ENCODE measurements around the gene SH3RF2.
A peak's percentile ranks its signal among the peaks of the same experiment; 100 is the strongest.

The SH3RF2 gene

GRCh38 chr5:146081556-146081955, 145.2 kb downstream of the SH3RF2 start:
- H3K4me3 ChIP-seq (ENCODE audit: low read length) = no peak overlapping the region
- no peaks in the 10 kb centered on the region for H3K27me3 ChIP-seq (replicated peaks; ENCODE audit: insufficient read depth, low read length)
- no peak for DNase-seq
- no peaks in the 10 kb centered on the region for H3F3A ChIP-seq (ENCODE audit: insufficient read depth, low read length)
- no peak overlapping the region for H2AFZ ChIP-seq (ENCODE audit: low read length)
- no peaks in the 10 kb centered on the region for H3K79me2 ChIP-seq (ENCODE audit: low read length)
- no peaks in the 10 kb centered on the region for H3K9me2 ChIP-seq (replicated peaks; ENCODE audit: insufficient read depth, low read length)
- H3K9ac ChIP-seq (ENCODE audit: low read length) = no peak overlapping the region
- H3K36me3 ChIP-seq (replicated peaks; ENCODE audit: insufficient read depth, low read length) = no peaks in the 10 kb centered on the region
- H3K27ac ChIP-seq (ENCODE audit: low read length) = no peak overlapping the region
- peaks cover 29% of the 10 kb centered on the region for H3K4me1 ChIP-seq (ENCODE audit: low read length)
- H3K9me3 ChIP-seq (replicated peaks; ENCODE audit: insufficient read depth, low read length) = no peaks in the 10 kb centered on the region
- H3K4me2 ChIP-seq (ENCODE audit: low read depth, low read length) = no peak overlapping the region
- TF ChIP-seq EZH2 (optimal IDR thresholded peaks at IDR 0.05; ENCODE audit: low read depth, low read length) (no peak), CTCF (IDR thresholded peaks at IDR 0.05; ENCODE audit: low read length) (no peak), EZH2phosphoT487 (IDR thresholded peaks at IDR 0.05; ENCODE audit: low read length) (no peak)
- no peaks in the 10 kb centered on the region for H4K20me1 ChIP-seq (ENCODE audit: insufficient read depth, low read length)

- no peak overlapping the region for H3K27ac ChIP-seq (ENCODE audit: low read length)
- no peaks in the 10 kb centered on the region for H3K9me3 ChIP-seq (replicated peaks; ENCODE audit: insufficient read depth, low read length)
- no peaks in the 10 kb centered on the region for H3F3A ChIP-seq (ENCODE audit: insufficient read depth, low read length)
- no peak for TF ChIP-seq EZH2 (optimal IDR thresholded peaks at IDR 0.05; ENCODE audit: low read depth, low read length)
- TF ChIP-seq EZH2phosphoT487 (IDR thresholded peaks at IDR 0.05; ENCODE audit: low read length) = no peak
- TF ChIP-seq CTCF (IDR thresholded peaks at IDR 0.05; ENCODE audit: low read length) = no peak
- no peak overlapping the region for H3K4me3 ChIP-seq (ENCODE audit: low read length)
- no peaks in the 10 kb centered on the region for H3K9me2 ChIP-seq (replicated peaks; ENCODE audit: insufficient read depth, low read length)
- H2AFZ ChIP-seq (ENCODE audit: low read length) = peak overlapping the region; percentile 37
- peak; percentile 69 for DNase-seq
- H3K4me1 ChIP-seq (ENCODE audit: low read length) = peaks cover 29% of the 10 kb centered on the region
- no peaks in the 10 kb centered on the region for H3K36me3 ChIP-seq (replicated peaks; ENCODE audit: insufficient read depth, low read length)
- no peaks in the 10 kb centered on the region for H4K20me1 ChIP-seq (ENCODE audit: insufficient read depth, low read length)
- H3K9ac ChIP-seq (ENCODE audit: low read length) = no peak overlapping the region
- H3K4me2 ChIP-seq (ENCODE audit: low read depth, low read length) = peak overlapping the region; percentile 51; the same call in 1 of the 2 replicates
- H3K27me3 ChIP-seq (replicated peaks; ENCODE audit: insufficient read depth, low read length) = no peaks in the 10 kb centered on the region
- no peaks in the 10 kb centered on the region for H3K79me2 ChIP-seq (ENCODE audit: low read length)
These were observed 146.4 kb downstream of the SH3RF2 start for GRCh38 chr5:146082798-146083197.

DNA sequence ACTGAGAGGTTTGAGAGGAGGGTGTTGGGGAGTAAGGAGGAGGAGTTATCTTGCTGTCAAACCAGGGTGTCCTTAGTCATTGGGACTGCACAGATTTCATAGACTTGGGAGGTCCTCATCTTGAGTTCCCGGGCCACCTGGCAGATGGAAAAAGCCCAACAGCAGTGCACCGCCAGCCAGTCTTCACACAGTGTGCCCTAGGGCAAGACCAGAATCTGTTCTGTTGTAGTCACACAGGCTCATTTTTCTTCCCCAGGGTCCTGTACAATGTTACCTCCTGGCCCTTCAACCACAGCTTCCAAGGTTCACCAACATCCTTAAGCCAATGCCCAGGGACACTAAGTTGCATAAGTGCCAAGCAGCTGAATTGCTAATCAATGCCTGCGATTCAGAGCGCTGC, 148.0 kb downstream of the SH3RF2 start:
- H3K27ac ChIP-seq (ENCODE audit: low read length) = no peak overlapping the region
- H3K36me3 ChIP-seq (replicated peaks; ENCODE audit: insufficient read depth, low read length) = no peaks in the 10 kb centered on the region
- no peaks in the 10 kb centered on the region for H3K27me3 ChIP-seq (replicated peaks; ENCODE audit: insufficient read depth, low read length)
- H3K9me2 ChIP-seq (replicated peaks; ENCODE audit: insufficient read depth, low read length) = no peaks in the 10 kb centered on the region
- peaks cover 29% of the 10 kb centered on the region for H3K4me1 ChIP-seq (ENCODE audit: low read length)
- H2AFZ ChIP-seq (ENCODE audit: low read length) = no peak overlapping the region
- no peaks in the 10 kb centered on the region for H3F3A ChIP-seq (ENCODE audit: insufficient read depth, low read length)
- no peak for DNase-seq
- H3K9ac ChIP-seq (ENCODE audit: low read length) = no peak overlapping the region
- H3K79me2 ChIP-seq (ENCODE audit: low read length) = no peaks in the 10 kb centered on the region
- TF ChIP-seq EZH2 (optimal IDR thresholded peaks at IDR 0.05; ENCODE audit: low read depth, low read length) = no peak
- no peak for TF ChIP-seq CTCF (IDR thresholded peaks at IDR 0.05; ENCODE audit: low read length)
- no peak for TF ChIP-seq EZH2phosphoT487 (IDR thresholded peaks at IDR 0.05; ENCODE audit: low read length)
- H4K20me1 ChIP-seq (ENCODE audit: insufficient read depth, low read length) = no peaks in the 10 kb centered on the region
- H3K9me3 ChIP-seq (replicated peaks; ENCODE audit: insufficient read depth, low read length) = no peaks in the 10 kb centered on the region
- H3K4me3 ChIP-seq (ENCODE audit: low read length) = no peak overlapping the region
- H3K4me2 ChIP-seq (ENCODE audit: low read depth, low read length) = no peak overlapping the region
